ENCODE data around the gene PPP1R14D.

DNA sequence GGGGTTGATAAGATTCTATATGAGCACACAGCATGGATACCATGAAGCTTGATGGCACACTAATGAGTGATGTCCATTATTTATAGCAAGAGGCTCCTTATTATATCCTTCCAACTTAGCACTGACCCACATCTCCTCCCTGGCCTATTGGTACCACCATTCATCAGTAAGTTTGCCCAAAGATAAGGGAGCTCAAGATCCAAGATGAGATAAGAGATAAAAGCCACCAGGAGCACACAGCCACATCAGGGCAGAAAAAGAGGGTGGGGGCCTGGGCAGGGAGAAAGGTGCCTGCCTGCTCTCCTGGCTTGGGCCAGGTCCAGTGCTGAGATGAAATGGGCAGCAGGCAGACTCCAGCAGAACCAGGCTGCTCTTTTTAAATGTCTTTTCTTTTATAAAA is 4.4 kb upstream of the PPP1R14D start:
- TF ChIP-seq POLR2A (IDR thresholded peaks at IDR 0.05) (no peak), POLR2AphosphoS5 (IDR thresholded peaks at IDR 0.05) (no peak)
- TF ChIP-seq, protein P1, sequence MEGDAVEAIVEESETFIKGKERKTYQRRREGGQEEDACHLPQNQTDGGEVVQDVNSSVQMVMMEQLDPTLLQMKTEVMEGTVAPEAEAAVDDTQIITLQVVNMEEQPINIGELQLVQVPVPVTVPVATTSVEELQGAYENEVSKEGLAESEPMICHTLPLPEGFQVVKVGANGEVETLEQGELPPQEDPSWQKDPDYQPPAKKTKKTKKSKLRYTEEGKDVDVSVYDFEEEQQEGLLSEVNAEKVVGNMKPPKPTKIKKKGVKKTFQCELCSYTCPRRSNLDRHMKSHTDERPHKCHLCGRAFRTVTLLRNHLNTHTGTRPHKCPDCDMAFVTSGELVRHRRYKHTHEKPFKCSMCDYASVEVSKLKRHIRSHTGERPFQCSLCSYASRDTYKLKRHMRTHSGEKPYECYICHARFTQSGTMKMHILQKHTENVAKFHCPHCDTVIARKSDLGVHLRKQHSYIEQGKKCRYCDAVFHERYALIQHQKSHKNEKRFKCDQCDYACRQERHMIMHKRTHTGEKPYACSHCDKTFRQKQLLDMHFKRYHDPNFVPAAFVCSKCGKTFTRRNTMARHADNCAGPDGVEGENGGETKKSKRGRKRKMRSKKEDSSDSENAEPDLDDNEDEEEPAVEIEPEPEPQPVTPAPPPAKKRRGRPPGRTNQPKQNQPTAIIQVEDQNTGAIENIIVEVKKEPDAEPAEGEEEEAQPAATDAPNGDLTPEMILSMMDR (IDR thresholded peaks at IDR 0.05 in 8 of 11, conservative IDR thresholded peaks at IDR 0.05 in 3 of 11), result no peak

Measured in spleen (tissue), 7 donors.